K562 (cell line): ENCODE results near the gene MAN2B1. TPM values are rescaled to one million over a fixed set of nuclear protein-coding genes. Genes with fewer than 3 reads are reported as not detected.

ENCODE experiments used
- ARNT ChIP-seq, 2 experiments: fragments of 450-650 bp; IDR thresholded peaks; 2 replicates each; pipeline ENCODE4 v1.6.1; 2016; ENCODE audit warnings: mild to moderate bottlenecking in 1 of 2
- ATF1 ChIP-seq, 2 experiments: fragments of 450-650 bp in 1 of 2; IDR thresholded peaks; 2 replicates each; pipeline ENCODE4 v1.6.1; 2016; ENCODE audit warnings: missing compliant biosample characterization in 1 of 2, missing genetic modification characterization in 1 of 2
- BACH1 ChIP-seq: fragments of 200-800 bp; sonication (Bioruptor generic); IDR thresholded peaks from 2 replicates; pipeline ENCODE4 v1.6.1; 2016; ENCODE audit warnings: missing genetic modification characterization, missing compliant biosample characterization
- CCNT2 ChIP-seq: IDR thresholded peaks from 2 replicates; pipeline ENCODE4 v1.6.1; 2011; ENCODE audit warnings: borderline replicate concordance, low read depth, mild to moderate bottlenecking, moderate library complexity, mixed read lengths, low read length; ENCODE audit not compliant: insufficient read length; ENCODE audit errors: extremely low read depth
- CHD1 ChIP-seq: fragments of 200-600 bp; sonication (generic); IDR thresholded peaks from one replicate; pipeline ENCODE4 v1.6.1; 2012; ENCODE audit warnings: mild to moderate bottlenecking, moderate library complexity, low read length, inconsistent platforms
- FOSL1 ChIP-seq: fragments of 200-800 bp; sonication (Bioruptor generic); conservative IDR thresholded peaks from 2 replicates; pipeline ENCODE4 v1.6.1; 2016; ENCODE audit warnings: missing genetic modification characterization, missing compliant biosample characterization
- IFI16 ChIP-seq: fragments of 250-450 bp; sonication (Bioruptor Pico); IDR thresholded peaks from 2 replicates; pipeline ENCODE4 v2.1.2; 2022; ENCODE audit warnings: mild to moderate bottlenecking, inconsistent platforms
- MCM3 ChIP-seq: fragments of 450-650 bp; IDR thresholded peaks from 2 replicates; pipeline ENCODE4 v1.6.1; 2016
- PHB ChIP-seq: fragments of 250-450 bp; sonication (Bioruptor Pico); IDR thresholded peaks from 2 replicates; pipeline ENCODE4 v1.5.0; 2021
- RB1 ChIP-seq: fragments of 450-650 bp; IDR thresholded peaks from 2 replicates; pipeline ENCODE4 v1.6.1; 2017; ENCODE audit warnings: low read depth, mild to moderate bottlenecking
- RFX1 ChIP-seq: fragments of 450-650 bp; IDR thresholded peaks from 2 replicates; pipeline ENCODE4 v1.6.1; 2016; ENCODE audit warnings: mild to moderate bottlenecking, moderate library complexity
- TRIM28 ChIP-seq: fragments of 450-650 bp; IDR thresholded peaks from 2 replicates; pipeline ENCODE4 v1.6.1; 2017
- ZKSCAN1 ChIP-seq: fragments of 150-350 bp; IDR thresholded peaks from 2 replicates; pipeline ENCODE4 v1.6.1; 2016; ENCODE audit warnings: low read depth, low read length
- polyA plus RNA-seq, 8 experiments: library from polyadenylated mRNA; depleted of rRNA in 4 of 8; stranded (reverse) in 5 of 8; unstranded in 3 of 8; fragments of >200 nt; fragmentation: Nextera tagmentation in 2 of 8; fragmentation: Illumina TruSeq in 1 of 8; extraction: Ambion mirVana in 2 of 8; extraction: Trizol in 1 of 8; gene quantifications; 2 replicates each; pipeline versions ENCODE4 v1.2.1 to v1.2.3, GENCODE V29; 2011 to 2014; ENCODE audit warnings: inconsistent platforms in 1 of 8, missing spikeins in 1 of 8
- total RNA-seq, 7 experiments: library from RNA; depleted of rRNA in 6 of 7; stranded (reverse); fragments of >200 nt in 6 of 7; fragmentation: Illumina TruSeq in 2 of 7; extraction: Trizol in 2 of 7; gene quantifications; 2 replicates each; pipeline versions ENCODE4 v1.2.1 to v1.2.3, GENCODE V29; 2011 to 2021; ENCODE audit warnings: low replicate concordance in 1 of 7
- TF ChIP-seq, protein P1 (sequence below), 2 experiments: fragments of 250-450 bp in 1 of 2; fragments of 450-650 bp in 1 of 2; sonication (Bioruptor Pico) in 1 of 2; IDR thresholded peaks; 2 replicates each; pipeline versions ENCODE4 v1.6.1 to v1.8.0; 2016 to 2021; ENCODE audit warnings: mild to moderate bottlenecking in 2 of 2, moderate library complexity in 2 of 2, missing compliant biosample characterization in 1 of 2, missing genetic modification characterization in 1 of 2
- TF ChIP-seq, protein P2 (sequence below): sonication (generic); formaldehyde crosslinking; IDR thresholded peaks from 2 replicates; pipeline ENCODE4 v1.8.0; 2023; ENCODE audit warnings: mild to moderate bottlenecking, missing genetic modification reagents

Gene MAN2B1
- total and polyA plus RNA-seq, 9 of the 15 experiments (the other 6 are each of a cell fraction or from before 2014, with no cell fraction given) = 0.59 to 33.8 (median 11.4) TPM

DNA sequence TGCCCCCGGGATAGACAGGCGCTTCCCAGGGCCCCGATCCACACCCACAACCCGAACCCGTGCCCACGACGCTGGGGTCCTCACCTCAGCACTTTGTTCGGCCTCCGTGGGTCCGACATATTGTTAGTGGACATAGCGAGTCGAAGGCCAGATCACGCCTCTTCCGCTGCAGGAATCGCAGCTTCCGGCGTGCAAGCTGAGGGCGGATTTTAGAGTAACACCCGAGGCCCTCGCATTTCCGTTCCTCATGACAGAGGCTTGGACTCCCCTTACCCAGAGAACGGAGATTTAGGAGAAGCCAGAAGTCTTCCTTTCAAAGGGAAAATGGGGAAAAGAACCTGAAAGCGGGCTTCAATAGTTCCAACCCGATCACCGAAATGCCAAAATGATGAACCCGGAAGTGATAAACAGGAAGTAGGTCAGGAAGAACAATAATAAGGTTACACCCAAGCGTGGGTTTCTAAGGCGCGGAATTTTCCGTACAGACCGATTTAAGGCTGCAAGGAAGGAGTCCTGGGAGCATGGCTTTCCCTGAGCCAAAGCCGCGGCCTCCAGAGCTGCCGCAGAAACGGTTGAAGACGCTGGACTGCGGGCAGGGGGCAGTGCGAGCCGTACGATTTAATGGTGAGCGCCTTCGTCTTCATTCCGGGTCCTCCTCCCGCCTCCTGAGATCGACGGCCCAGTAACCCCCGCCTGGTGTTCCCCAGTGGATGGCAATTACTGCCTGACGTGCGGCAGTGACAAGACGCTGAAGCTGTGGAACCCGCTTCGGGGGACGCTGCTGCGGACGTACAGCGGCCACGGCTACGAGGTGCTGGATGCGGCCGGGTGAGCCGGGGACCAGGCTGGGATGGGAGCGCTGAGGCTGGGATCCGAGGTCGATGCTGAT is 3.0 kb upstream of the MAN2B1 start (continued):
- TF ChIP-seq BACH1 (0 out of 2 replicates have a peak, but pooled peaks have one; percentile 37), IFI16 (CRISPR knock-in tag) (no peak), MCM3 (no peak), ZKSCAN1 (peak; percentile 24; the same call in 1 of the 2 replicates), ATF1 (CRISPR knock-in tag; IDR thresholded peaks at IDR 0.05) (no peak), ATF1 (tag; IDR thresholded peaks at IDR 0.05) (peak; percentile 95), TRIM28 (peak; percentile 72), RB1 (peak; percentile 50), CCNT2 (no peak), RFX1 (no peak), PHB (CRISPR knock-in tag) (0 out of 2 replicates have a peak, but pooled peaks have one; percentile 25), CHD1 (no peak), ARNT (IDR thresholded peaks at IDR 0.05) (peak; percentile 93 to 95), FOSL1 (tag) (0 out of 2 replicates have a peak, but pooled peaks have one; percentile 13)
- TF ChIP-seq, protein P1, sequence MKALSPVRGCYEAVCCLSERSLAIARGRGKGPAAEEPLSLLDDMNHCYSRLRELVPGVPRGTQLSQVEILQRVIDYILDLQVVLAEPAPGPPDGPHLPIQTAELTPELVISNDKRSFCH (CRISPR knock-in tag; IDR thresholded peaks at IDR 0.05) = no peak
- TF ChIP-seq, protein P1 (tag; IDR thresholded peaks at IDR 0.05) = peak; percentile 54; the same call in 1 of the 2 replicates
- TF ChIP-seq, protein P2, sequence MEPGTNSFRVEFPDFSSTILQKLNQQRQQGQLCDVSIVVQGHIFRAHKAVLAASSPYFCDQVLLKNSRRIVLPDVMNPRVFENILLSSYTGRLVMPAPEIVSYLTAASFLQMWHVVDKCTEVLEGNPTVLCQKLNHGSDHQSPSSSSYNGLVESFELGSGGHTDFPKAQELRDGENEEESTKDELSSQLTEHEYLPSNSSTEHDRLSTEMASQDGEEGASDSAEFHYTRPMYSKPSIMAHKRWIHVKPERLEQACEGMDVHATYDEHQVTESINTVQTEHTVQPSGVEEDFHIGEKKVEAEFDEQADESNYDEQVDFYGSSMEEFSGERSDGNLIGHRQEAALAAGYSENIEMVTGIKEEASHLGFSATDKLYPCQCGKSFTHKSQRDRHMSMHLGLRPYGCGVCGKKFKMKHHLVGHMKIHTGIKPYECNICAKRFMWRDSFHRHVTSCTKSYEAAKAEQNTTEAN = no peak
